ENCODE data around the gene BLOC1S5.

- TF ChIP-seq CTCF (IDR thresholded peaks at IDR 0.05; ENCODE audit: extremely low read depth in 1 of 2, insufficient read depth in 1 of 2, low read depth in 1 of 2, low read length in 2 of 2) (no peak), EZH2 (IDR thresholded peaks at IDR 0.05; ENCODE audit: borderline replicate concordance, low read depth, low read length, severe bottlenecking) (no peak), MYC (IDR thresholded peaks at IDR 0.05; ENCODE audit: low read depth, low read length) (no peak)
These were observed 84.4 kb downstream of the BLOC1S5 start for GRCh38 chr6:7979831-7980230.

Measured in endothelial cell of umbilical vein (primary cell).